Astrocyte of the cerebellum (primary cell): Measurements from ENCODE around the gene GRB10.

ENCODE experiments used
- DNase-seq: peaks from one replicate; pipeline ENCODE4 v3.0.0-alpha.2; 2011; ENCODE audit warnings: low read depth
- H3K4me3 ChIP-seq: 2 replicates; pipeline ENCODE4 v1.5.1; 2011; ENCODE audit warnings: mild to moderate bottlenecking, low read depth, low read length, moderate library complexity
- CTCF ChIP-seq: IDR thresholded peaks from 2 replicates; pipeline ENCODE4 v1.5.1; 2012; ENCODE audit warnings: low read length, low read depth, moderate library complexity, mild to moderate bottlenecking; ENCODE audit errors: missing control alignments
- in situ Hi-C: cut with HindIII; loops from 2 replicates; pipeline ENCODE4 v1.10.0; 2017; ENCODE audit warnings: low sequenced_read_pairs

GRB10 gene

GRCh38 chr7:50673096-50673495 is 109.6 kb downstream of the GRB10 start:
- DNase-seq = no peak
- in situ Hi-C loops = no loop called here
- TF ChIP-seq CTCF = no peak
- H3K4me3 ChIP-seq = no peak overlapping the region

- no peak for TF ChIP-seq CTCF
- in situ Hi-C loops = no loop called here
- H3K4me3 ChIP-seq = no peak overlapping the region
- DNase-seq = no peak
Observed at GRCh38 chr7:50672045-50672444, 110.7 kb downstream of the GRB10 start.

GRCh38 chr7:50671386-50671785 is 111.3 kb downstream of the GRB10 start:
- DNase-seq = no peak
- TF ChIP-seq CTCF = no peak
- in situ Hi-C loops = no loop called here
- no peak overlapping the region for H3K4me3 ChIP-seq

- in situ Hi-C loops = no loop called here
- DNase-seq = no peak
- no peak for TF ChIP-seq CTCF
- H3K4me3 ChIP-seq = no peak overlapping the region
Observed at GRCh38 chr7:50669890-50670289, 112.8 kb downstream of the GRB10 start.

GRCh38 chr7:50667789-50668226 is 114.9 kb downstream of the GRB10 start:
- H3K4me3 ChIP-seq = no peak overlapping the region
- TF ChIP-seq CTCF = no peak
- no peak for DNase-seq
- in situ Hi-C loops = no loop called here

- TF ChIP-seq CTCF = no peak
- DNase-seq = no peak
- in situ Hi-C loops = no loop called here
- H3K4me3 ChIP-seq = no peak overlapping the region
Observed at GRCh38 chr7:50667338-50667737, 115.4 kb downstream of the GRB10 start.

GRCh38 chr7:50666124-50666496 is 116.6 kb downstream of the GRB10 start:
- no peak for TF ChIP-seq CTCF
- no peak for DNase-seq
- in situ Hi-C loops = no loop called here
- no peak overlapping the region for H3K4me3 ChIP-seq
